Right lobe of liver (tissue), 6 donors: ENCODE results near the gene IFIT1. TPM values are rescaled to one million over a fixed set of nuclear protein-coding genes. Genes with fewer than 3 reads are reported as not detected.
A peak's percentile ranks its signal among the peaks of the same experiment; 100 is the strongest.
"Not testable (repeated sequence)": the region's sequence is repeated elsewhere in the genome, so short reads cannot be mapped to it uniquely, and the experiment has no call there.

Experiments used
- ATAC-seq, 4 donors: fragments of 200-7000 bp; cut with Tn5 transposase; one replicate each; pipeline ENCODE4 v1.9.1; 2020; ENCODE audit warnings: mild to moderate bottlenecking in 4 of 4, moderate library complexity in 4 of 4
- DNase-seq, 3 donors: peaks; one replicate each; pipeline ENCODE4 v3.0.0-alpha.2; 2020
- H3K27ac ChIP-seq, 3 donors: fragments of 200-600 bp; one replicate each; pipeline ENCODE4 v1.8.0; 2022
- H3K27me3 ChIP-seq, 2 donors: fragments of 200-600 bp; one replicate each; pipeline ENCODE4 v1.8.0; 2022
- H3K36me3 ChIP-seq, 4 donors: fragments of 200-600 bp; sonication (generic) in 1 of 4; one replicate each; pipeline versions ENCODE4 v1.5.1 to v1.8.0; 2017 to 2022; ENCODE audit warnings: control low read depth in 1 of 4
- H3K4me1 ChIP-seq, 4 donors: fragments of 200-600 bp; sonication (generic) in 1 of 4; one replicate each; pipeline versions ENCODE4 v1.5.1 to v1.8.0; 2017 to 2022; ENCODE audit warnings: control low read depth in 1 of 4
- H3K4me3 ChIP-seq, 3 donors: fragments of 200-600 bp; one replicate each; pipeline ENCODE4 v1.8.0; 2022
- H3K9me3 ChIP-seq, 4 donors: fragments of 200-600 bp; sonication (generic) in 1 of 4; one replicate each; pipeline versions ENCODE4 v1.5.1 to v1.8.0; 2017 to 2022; ENCODE audit warnings: control low read depth in 1 of 4
- CTCF ChIP-seq, 4 donors: fragments of 200-600 bp in 3 of 4; fragments of 450-650 bp in 1 of 4; IDR thresholded peaks; one replicate each; pipeline versions ENCODE4 v1.5.1 to v1.8.0; 2016 to 2022; ENCODE audit warnings: antibody characterized with exemption in 4 of 4, mild to moderate bottlenecking in 2 of 4
- POLR2A ChIP-seq: fragments of 450-650 bp; IDR thresholded peaks from one replicate; pipeline ENCODE4 v1.6.1; 2017; ENCODE audit warnings: antibody characterized with exemption, mild to moderate bottlenecking
- WGBS: methylation state at CpG from one replicate; pipeline ENCODE4 v1.1.6; 2018; ENCODE audit warnings: low coverage, low lambda C conversion rate; ENCODE audit not compliant: insufficient coverage; ENCODE audit errors: missing lambda C conversion rate; 5-methylcytosine and 5-hydroxymethylcytosine counted together
- intact Hi-C, 2 donors: fragments of 100-400 bp; cut with DNase I; formaldehyde crosslinking; loops; one replicate each; pipeline versions ENCODE4 v1.11.2 to v1.14.1; 2022
- total RNA-seq, 6 experiments: library from RNA; depleted of rRNA in 2 of 6; stranded (reverse); fragments of >200 nt in 2 of 6; fragmentation: NEBNext Ultra II Directional in 3 of 6; extraction: Animal tissue kit (Norgen Biotek cat#: 25700) in 3 of 6; gene quantifications; one replicate each; pipeline versions ENCODE4 v1.1.0 to v1.2.4, GENCODE V29; 2016 to 2023
- donor health status: DM: no; HTN: yes; CAD: no.
- donor health status: DM: no; HTN: no; CAD: no.
- donor health status: DM: no; HTN: no; CAD: no.
- donor health status: DM: no; HTN: yes; CAD: no.
- donor health status: DM: no; HTN: yes; CAD: no.

The IFIT1 gene
- total RNA-seq, 6 experiments from 2014 or later: 3.6 to 12.9 (median 10.0) TPM

- H3K4me3 ChIP-seq, H3K27me3 ChIP-seq, H3K36me3 ChIP-seq, H3K9me3 ChIP-seq, H3K27ac ChIP-seq, DNase-seq, intact Hi-C loops, ATAC-seq: not testable (repeated sequence)
- WGBS: 89% methylated on average over 8 of the region's 10 CpGs
- H3K4me1 ChIP-seq: peaks cover 0 to 24% (median 9%) of the 10 kb centered on the region in 4 donors
Measured at GRCh38 chr10:89412276-89412675, 19.9 kb downstream of the IFIT1 start.

- TF ChIP-seq POLR2A (no peak), CTCF (IDR thresholded peaks at IDR 0.05) (no peak)
- ATAC-seq (no peak), DNase-seq (no peak)
- no peaks in the 10 kb centered on the region for H3K9me3 ChIP-seq
- 86% methylated on average over 7 of the region's 7 CpGs for WGBS
- no peaks in the 10 kb centered on the region for H3K27me3 ChIP-seq
- no peaks in the 10 kb centered on the region for H3K36me3 ChIP-seq
- intact Hi-C loops: no loop called here
- peak overlapping the region; percentile 98 to 100 (median 99) for H3K27ac ChIP-seq
- no peak overlapping the region for H3K4me3 ChIP-seq
- peaks cover 0 to 24% (median 10%) of the 10 kb centered on the region in 4 donors for H3K4me1 ChIP-seq
Measured at GRCh38 chr10:89413398-89413912, 21.0 kb downstream of the IFIT1 start.

- no peaks in the 10 kb centered on the region for H3K9me3 ChIP-seq
- TF ChIP-seq CTCF (IDR thresholded peaks at IDR 0.05) (no peak), POLR2A (peak; percentile 50)
- peak; percentile 79 to 91 (median 88) for ATAC-seq
- H3K4me1 ChIP-seq: peaks cover 0 to 19% (median 9%) of the 10 kb centered on the region in 4 donors
- no peaks in the 10 kb centered on the region for H3K36me3 ChIP-seq
- peak; percentile 76 to 82 (median 78) for DNase-seq
- H3K27me3 ChIP-seq: no peaks in the 10 kb centered on the region
- intact Hi-C loops: no loop called here
- 0% methylated on average over 22 of the region's 48 CpGs for WGBS
- H3K27ac ChIP-seq: peak within 1 kb of the TSS; percentile 98 to 100 (median 99)
- peak within 1 kb of the TSS; percentile 78 to 94 (median 87) for H3K4me3 ChIP-seq
Measured at GRCh38 chr10:89414146-89414878, 21.9 kb downstream of the IFIT1 start, which contains the start of gene IFIT5. TSS of gene IFIT5 (plus strand) at chr10:89414568. CDS start at chr10:89414799, 231 bp downstream.

GRCh38 chr10:89414879-89415821 lies 22.7 kb downstream of the IFIT1 start:
- DNase-seq (peak; percentile 63 to 78 (median 68)), ATAC-seq (peak; percentile 72 to 85 (median 78))
- intact Hi-C loops: no loop called here
- no peaks in the 10 kb centered on the region for H3K36me3 ChIP-seq
- no peaks in the 10 kb centered on the region for H3K27me3 ChIP-seq
- no peaks in the 10 kb centered on the region for H3K9me3 ChIP-seq
- H3K27ac ChIP-seq: peak overlapping the region; percentile 98 to 100 (median 99)
- H3K4me3 ChIP-seq: peak overlapping the region; percentile 78 to 94 (median 87)
- peak; percentile 27 for TF ChIP-seq POLR2A
- peak in 1 of 4 donors; percentile 13 for TF ChIP-seq CTCF (IDR thresholded peaks at IDR 0.05)
- 4% methylated on average over 13 of the region's 66 CpGs for WGBS
- H3K4me1 ChIP-seq: peaks cover 0 to 19% (median 9%) of the 10 kb centered on the region in 4 donors
